Amniotic stem cell (primary cell): Measurements from ENCODE around the gene TAS1R1.

Experiments used
- DNase-seq: peaks from one replicate; lab custom pipeline; 2025; lab: John Stamatoyannopoulos, UW

TAS1R1 gene

GRCh38 chr1:6554907-6555778 is at the start of gene TAS1R1:
TAS1R1 (plus strand) TSS chr1:6555307; CDS start chr1:6555374, 67 bp downstream.
- DNase-seq = no peak

DNA sequence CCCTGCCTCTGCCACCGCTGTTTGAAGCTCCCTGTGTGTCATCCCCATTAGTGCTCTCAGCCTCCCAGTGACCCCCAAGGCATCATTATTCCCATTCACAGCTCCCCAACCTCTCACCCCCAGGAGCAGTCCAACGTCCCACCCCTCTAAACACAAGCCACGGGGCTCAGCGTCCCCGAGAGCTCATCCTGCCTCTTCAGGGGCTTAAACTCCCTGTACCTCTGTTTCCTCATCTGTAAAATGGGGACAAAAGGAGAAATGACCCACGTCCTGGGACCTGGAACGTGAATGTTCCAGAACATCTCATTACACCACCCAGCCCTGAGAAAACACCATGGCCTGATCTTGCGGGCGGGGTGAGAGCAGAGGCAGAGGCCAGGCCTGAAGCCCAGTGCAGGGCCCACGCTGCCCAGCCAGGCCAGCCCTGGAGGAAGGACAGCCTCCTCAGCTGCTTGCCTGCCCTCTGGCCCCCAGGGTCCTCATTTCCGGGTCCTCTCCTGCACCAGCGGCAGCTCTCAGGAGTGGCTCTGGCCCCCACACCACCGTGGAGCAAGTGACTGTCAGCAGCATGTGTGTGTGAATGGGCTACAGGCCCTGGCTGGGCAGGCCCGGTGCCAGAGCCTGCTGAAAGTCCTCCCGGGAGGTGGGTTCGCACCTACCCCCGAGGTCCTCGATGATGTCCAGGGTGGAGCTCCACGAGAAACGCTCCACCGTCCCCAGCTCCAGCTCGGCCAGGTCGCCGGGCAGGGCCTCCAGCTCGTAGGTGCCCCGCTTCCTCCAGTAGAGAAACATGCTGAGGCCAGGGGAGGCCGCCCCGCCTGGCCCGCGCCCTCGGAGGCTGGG is 49.5 kb upstream of the TAS1R1 start:
- no peak for DNase-seq

GRCh38 chr1:6506210-6507036 is 48.7 kb upstream of the TAS1R1 start:
- DNase-seq = no peak

- DNase-seq = no peak
Measured at GRCh38 chr1:6507037-6507428, 48.1 kb upstream of the TAS1R1 start.

DNA sequence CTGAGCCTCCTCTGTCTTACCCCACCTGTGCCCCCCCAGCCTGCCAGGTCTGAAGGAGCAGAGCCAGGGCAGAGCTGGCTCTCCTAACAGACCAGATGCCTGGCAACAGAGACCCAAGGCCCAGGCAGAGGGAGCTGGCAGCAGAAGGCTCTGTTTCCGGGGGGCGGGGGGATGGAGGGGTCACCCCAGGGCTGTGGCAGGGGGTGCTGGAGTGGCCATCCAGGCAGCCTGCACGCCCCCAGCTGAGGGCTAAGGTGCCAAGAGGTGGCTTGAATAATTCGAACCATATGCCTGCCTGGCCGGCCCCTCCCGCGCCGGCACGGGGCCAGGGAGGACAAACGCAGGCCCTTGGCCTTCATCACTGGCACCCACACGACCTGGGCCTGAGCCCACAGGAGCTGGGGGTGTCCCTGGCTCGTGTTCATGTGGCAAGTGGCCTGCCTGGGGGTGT is 47.6 kb upstream of the TAS1R1 start:
- DNase-seq = no peak

GRCh38 chr1:6508154-6508815 is 46.8 kb upstream of the TAS1R1 start:
- DNase-seq = no peak

DNA sequence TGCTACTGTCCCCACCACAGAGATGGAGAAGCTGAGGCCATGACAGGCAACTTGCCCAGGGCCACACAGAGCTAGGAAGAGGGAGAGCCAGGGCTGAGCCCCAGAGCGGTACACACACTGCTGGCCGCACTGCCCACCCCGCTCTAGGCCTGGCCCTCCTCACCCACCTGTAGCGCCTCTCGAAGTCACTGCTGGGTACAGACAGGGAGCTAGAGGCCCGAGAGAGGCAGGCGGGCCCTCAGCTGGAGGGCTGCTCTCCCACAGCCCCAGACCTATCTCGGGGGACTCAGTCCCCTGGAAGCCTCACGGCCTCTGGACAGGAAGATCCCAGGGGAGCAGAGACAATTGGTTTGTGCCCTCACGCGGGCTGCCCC is 46.3 kb upstream of the TAS1R1 start:
- DNase-seq = no peak

- DNase-seq = no peak
Measured at GRCh38 chr1:6509220-6509918, 45.7 kb upstream of the TAS1R1 start.

DNA sequence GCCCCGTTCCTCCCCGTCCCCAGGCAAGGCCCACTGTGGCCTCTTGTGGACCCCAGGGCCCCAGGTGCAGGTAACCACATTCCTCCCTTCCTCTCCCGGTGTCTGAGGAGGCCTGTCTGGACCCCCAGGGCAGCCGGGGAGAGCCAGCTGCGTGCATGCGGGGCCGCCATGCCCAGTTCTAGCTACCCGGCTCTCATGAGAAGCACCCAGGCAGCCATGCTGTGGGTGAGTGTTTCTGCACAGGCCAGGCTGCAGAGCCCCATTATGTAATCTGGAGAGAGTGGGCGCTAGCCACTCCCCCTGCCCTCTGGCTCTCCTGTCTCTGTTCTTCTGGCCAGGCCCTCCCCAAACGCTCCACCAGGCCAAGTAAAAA is 45.2 kb upstream of the TAS1R1 start:
- DNase-seq = no peak

DNA sequence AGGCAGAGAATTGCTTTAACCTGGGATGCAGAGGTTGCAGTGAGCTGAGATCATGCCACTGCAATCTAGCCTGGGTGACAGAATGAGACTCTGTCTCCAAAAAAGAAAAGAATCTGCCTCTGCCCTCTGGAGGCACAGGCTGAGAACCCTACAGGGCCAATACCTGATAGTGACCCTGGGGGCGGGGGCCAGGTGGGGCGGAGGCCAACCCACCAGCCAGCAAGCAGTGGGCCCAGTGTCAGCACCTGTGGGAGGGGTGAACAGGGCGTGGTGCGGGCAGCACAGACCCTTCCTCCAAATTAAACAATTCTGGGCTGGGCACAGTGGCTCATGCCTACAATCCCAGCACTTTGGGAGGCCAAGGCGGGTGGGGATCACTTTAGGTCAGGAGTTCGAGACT is 44.6 kb upstream of the TAS1R1 start:
- DNase-seq = no peak

DNA sequence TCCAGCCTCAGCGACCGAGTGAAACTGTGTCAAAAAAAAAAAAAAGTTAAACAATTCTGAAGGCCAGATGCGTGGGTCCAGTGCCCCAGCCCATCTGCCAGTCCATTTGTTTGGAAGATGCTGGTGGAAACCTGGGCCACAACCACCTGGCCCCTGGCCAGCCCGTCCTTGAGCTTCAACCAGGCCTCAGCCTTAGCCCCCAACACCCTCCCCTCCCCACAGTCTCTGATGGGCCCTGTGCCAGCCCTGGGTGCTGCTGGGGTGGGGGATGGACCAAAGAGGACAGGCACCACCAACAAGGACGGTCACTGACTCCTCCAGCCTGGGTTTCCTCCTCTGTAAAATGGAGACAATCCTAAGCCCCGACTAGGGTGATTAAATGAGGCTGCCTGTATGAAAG is 44.1 kb upstream of the TAS1R1 start:
- no peak for DNase-seq

DNA sequence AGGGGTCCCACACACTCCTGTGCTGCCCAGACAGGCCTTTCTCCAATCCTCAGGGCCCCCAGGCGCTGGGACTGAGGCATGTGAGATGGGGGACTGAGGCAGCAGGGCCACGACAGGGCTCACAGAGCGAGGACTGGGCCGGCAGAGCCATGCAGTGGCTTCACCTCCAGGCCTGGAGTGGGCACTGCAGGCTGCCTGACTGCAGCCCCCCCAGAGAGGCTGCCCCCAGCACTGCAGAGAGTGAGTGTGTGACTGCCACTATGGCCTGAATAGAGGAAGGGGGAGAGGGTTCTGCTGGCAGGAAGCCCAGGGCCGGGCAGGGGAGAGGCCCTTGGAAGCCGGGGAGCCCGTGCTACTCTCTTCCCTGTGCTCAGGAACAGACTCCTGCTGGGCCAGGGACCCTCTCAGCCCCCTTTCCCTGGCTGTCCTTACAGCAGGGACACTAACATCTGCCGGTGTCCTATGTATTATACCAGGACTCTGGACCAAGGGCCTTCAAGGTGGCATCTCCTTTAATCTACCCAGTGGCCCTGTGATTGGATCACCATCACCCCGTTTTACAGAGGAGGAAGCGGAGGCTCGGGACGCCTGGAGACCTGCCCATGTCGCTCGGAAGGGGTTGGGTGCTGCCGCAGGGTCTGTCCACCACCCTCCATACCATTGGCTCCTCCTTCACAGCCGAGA is 43.4 kb upstream of the TAS1R1 start:
- DNase-seq = no peak

DNA sequence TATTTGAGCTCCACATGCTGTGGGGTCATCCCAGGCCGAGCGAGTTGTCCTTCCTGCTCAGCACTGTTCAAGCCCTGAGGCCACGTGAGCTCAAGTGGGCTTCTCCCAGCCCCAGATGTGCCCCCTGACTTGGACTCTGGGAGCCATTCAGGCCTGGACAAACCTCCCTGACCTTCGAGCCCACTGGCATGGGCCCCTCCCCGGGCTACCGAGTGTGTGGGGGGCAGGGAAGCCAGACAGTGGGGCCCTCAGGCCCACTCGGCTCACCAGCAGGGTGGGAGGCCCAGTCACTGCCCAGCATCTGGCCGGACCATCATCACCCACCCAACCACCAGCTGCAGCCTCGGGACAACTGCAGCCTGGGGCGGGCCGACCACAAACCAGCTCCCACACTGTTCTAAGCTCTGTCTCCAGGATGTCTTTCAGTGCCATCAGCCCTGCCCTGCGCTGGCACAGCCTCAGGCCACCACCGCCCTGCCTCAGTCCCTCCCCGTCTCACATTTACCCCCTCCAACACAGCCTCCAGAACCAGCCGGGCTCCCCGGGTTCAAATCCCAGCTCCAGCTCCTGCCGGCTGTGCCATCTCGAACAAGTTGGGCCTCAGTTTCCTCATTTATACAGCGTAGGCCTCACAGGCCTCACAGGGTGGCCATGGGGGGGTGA is 42.7 kb upstream of the TAS1R1 start:
- DNase-seq = no peak

DNA sequence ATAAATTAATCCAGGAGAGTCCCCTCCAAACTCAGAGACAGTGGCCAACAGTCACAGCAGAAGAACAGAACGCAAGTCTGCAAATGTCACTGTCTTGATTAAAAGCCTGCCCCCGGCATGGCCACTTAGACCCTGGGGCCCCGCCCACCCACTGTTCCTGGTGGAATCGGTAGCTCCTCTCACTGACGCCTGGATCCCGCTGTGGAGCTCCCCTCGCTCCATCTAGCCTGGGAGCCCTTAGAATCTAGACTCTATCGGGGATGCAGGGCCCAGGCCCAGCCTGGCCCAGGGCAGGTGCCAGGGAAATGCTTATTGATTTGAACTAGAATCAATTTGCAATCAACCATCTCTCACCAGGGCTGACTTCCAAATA is 42.2 kb upstream of the TAS1R1 start:
- DNase-seq = no peak

DNA sequence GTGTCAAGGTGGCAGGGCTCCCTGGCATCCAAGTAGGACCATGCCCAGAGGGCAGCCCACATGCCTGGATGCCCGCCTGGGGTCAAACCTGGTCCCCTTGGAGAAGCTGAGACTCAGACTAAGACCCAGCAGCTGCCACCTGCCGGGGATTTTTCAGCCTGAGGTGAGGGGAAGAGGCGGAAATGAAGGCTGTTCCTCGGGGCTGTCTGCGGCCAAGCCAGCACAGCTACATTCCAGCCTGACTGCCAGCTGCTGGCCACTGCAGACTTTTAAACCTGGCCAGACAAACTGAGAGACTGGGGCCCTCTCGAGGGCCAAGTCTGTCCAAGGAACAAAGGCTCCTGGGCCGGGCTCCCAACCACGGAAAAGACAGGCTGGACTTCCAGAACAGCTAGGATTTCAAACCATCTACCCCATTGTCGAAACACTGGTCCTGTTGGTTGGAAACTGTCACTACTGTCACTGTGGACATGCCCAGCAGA is 41.7 kb upstream of the TAS1R1 start:
- DNase-seq = no peak

GRCh38 chr1:6515771-6516170 is 39.3 kb upstream of the TAS1R1 start:
- no peak for DNase-seq

- no peak for DNase-seq
Measured at GRCh38 chr1:6517435-6517851, 37.7 kb upstream of the TAS1R1 start.

DNA sequence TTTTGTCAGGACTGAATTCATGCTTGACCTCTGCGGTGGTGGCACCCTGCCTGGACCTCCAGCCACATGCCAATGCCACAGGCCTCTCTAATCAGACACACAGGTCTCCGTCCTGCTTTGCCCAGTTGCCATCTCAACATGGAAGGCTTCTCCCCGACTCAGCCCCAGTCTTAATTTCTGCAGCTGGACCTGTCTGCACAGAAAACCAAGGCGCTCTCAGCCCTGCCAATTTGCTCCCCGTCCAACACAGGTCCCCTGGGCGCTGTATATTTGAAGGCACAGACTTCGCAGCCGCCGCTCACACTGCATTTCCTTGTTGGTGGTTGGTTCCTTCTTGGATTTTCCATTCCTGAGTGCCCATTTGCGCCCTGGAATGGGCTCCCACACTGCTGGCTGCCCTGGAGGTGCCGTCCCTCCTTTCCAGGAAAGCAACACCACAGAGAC is 35.6 kb upstream of the TAS1R1 start:
- DNase-seq = no peak

DNA sequence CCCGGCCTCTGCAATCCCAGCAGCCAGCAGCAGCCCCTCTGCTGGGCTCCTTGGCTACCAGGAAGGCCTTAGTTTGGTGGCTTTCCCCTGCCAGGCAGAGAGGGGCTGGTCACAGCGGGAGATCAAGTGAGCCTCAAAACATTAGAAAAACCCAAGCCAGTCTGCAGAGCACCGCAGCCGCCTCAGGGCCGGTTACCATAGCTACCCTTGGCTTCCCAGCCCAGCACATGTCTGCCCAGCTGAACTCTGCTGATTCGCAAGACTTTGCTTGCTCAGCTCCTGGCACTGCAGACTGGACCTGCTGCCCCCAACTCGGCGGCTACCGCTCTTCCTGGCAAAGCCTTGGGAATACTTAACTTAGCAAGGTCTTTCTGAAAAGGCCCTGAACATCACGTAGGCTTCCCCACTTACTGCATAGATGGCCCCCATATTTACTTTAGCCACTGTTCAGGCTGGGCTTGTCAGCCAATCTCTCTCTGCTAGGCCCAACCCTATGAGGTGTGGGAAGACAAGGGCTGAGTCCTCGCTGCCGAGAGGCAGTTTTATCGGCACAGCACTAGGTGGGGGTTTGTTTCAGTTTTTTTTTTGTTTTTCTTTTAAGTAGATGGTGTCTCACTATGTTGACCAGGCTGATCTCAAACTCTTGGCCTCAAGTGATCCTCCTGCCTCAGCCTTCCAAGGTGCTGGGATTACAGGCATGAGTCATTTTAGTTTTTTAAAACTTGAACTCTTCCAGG is 35.0 kb upstream of the TAS1R1 start:
- peak; percentile 70 for DNase-seq
